Stimulated activated CD8-positive, alpha-beta memory T cell treated with anti-CD3 and anti-CD28 coated beads, Interleukin-4, amount 100 ng/mL, for 24 hours (primary cell): ENCODE results near the gene SH3BGRL2.
A peak's percentile ranks its signal among the peaks of the same experiment; 100 is the strongest.
"Not testable (repeated sequence)": the region's sequence is repeated elsewhere in the genome, so short reads cannot be mapped to it uniquely, and the experiment has no call there.

ENCODE experiments used
- DNase-seq: peaks from one replicate; pipeline ENCODE4 v3.0.0-alpha.2; 2020; ENCODE audit warnings: low read depth

Gene SH3BGRL2

DNA sequence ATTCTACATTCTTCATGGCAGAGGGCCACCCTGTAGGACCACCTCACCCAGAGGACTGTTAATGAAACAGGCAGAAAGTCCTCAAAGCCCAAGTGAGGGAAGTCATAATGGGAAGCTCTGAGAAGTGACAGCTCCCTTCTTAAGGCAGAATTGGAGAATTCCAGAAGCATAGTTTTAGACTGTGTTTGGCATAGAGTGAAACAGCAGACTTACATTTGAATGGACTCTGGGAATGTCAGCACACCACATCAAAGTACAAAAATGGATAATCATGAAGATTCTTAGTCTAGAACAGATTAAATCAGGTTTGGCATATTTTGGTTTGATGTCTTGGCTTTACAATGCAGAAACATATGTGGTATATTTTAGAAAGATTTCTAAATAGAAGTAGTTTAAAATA is 17.9 kb downstream of the SH3BGRL2 start:
- DNase-seq = no peak

DNA sequence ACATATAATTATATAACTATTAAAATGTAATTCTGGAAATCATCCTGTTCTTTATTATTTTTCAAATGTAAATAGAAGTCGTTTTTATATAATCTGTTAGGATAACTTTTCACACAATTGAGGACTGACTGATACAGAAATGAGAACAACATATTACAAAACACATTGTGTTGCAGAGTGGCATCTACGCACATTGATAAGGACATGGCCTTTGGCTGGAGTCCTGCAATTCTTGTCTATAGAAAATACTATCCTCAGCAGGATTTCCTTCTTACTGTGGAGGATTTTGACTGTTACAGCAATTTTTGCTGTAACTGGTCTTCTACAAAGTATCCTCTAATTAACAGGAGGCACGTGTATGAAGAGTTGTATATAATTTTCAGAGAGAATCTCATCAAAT is 19.8 kb downstream of the SH3BGRL2 start:
- DNase-seq = no peak

DNA sequence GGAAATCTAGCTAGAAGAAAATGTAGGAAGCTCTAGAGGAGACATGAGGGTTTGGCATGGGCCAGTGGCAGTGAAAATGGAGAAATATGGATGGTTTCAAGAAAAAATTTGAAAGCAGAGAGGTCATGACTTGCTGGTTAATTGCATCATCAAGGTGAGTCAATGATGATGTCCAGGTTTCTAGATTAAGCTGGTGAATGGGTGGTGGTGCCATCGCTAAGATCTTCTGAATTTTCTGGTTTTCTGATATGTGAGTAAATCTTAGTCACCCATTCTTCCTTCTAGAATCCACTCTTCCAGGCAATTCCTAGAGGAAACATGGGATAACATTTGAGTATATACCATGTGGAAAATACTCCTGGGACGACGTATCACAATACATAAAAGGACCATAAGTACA is 25.0 kb downstream of the SH3BGRL2 start:
- DNase-seq = no peak

DNA sequence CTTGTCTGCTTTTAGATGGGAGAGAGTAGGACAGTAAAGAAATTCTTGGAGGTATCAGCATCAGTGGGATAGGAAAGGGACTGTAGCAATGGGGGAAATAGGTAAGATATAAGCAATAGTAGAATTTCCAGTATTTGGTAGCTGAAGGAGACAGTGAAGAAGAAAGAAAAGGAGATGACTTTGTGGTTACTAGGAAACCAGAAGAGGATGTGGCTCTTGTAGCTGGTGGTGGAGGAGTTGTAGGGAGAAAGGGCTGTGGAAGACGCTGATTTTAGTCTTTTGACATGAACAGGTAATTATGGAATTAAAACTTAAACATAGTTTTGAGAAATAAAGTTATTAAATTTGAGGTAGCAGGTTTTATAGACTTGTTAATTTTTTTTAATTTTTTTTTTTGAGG is 26.1 kb downstream of the SH3BGRL2 start:
- DNase-seq = no peak

DNA sequence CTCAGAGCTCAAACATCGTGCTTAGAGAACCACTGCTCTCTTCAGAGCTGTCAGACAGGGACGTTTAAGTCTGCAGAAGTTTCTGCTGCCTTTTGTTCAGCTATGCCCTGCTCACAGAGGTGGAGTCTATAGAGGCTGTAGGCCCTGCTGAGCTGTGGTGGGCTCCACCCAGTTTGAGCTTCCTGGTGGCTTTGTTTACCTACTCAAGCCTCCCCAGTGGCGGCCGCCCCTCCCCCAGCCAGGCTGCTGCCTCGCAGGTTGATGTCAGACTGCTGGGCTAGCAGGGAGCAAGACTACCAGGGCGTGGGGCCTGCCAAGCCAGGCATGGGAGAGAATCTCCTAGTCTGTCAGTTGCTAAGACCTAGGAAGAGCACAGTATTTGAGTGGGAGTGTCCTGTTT is 32.5 kb downstream of the SH3BGRL2 start:
- not testable (repeated sequence) for DNase-seq

DNA sequence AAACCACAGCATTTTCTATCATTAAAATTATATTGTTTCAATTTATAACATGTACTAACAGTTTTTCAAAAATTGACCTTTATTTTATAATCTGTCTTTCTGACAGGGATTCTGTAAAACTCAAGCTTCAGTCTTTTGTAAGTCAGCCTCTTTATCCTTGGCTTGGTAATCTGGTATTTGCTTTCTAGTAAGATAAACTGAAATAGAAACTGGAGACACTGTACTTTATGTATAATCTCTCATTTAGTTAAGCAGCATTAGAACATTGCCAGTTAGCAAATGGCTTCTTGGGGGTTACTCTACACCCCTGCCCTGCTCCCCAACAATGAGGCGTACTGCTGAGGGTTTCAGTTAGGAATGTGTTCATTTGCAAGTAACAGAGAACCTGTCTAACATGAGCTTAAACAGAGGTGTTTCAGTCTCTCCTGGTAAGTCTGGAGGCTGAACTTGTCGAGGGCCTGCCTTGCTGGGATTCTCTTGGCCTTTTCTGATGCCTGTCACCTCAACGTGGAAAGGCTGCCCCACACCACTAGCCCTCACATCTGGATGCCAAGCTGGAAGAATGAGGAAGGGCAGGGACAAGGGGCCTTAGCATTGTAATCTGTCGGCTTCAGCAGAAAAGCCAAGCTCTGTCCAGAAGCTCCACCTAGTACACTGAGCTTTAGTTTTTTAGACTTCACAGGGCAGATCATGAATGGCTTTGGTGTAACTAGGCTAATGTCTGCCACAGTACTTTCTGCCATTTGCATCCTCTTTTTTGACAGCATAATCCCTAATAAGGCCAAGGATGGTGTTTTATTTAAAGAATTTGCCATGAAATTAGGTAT is 34.8 kb downstream of the SH3BGRL2 start:
- DNase-seq = no peak

DNA sequence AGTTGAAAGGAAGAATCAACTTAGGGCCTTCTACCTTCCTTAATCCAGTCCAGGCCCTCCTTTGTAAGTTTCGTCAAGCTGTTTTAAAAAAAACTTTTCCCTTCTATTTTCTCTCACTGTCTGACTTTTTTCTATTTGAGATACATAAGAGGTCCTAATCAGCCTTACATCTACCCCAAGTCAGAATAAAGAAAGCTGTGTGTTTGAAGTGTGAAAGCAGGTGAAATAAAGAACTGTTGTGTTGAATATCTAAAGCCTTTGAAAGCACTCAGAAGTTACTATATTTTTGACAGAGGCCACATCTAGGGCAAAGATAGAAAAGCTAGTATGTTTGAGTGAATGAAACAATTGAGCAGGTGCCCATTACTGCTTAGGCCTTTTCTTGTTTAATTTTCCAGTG is 35.5 kb downstream of the SH3BGRL2 start:
- DNase-seq = no peak

DNA sequence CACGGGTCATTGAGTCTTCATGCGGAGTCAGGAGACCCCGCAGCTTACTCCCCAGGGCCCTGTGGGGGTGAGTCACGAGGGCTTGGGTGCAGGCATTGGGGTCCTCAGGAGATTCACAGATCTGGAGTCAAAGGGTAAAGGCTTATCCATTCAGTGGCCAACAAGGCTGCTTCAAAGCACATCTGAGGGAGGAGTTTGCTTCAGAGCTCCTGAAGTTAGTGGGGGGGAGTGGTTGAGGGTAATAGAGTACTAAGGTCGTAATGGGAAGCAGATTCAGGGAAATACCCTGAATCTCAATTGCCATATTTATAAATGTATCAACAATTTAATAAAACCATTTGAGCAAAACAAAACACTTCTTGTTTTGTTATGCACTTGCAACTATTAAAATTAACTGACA is 37.3 kb downstream of the SH3BGRL2 start:
- no peak for DNase-seq

DNA sequence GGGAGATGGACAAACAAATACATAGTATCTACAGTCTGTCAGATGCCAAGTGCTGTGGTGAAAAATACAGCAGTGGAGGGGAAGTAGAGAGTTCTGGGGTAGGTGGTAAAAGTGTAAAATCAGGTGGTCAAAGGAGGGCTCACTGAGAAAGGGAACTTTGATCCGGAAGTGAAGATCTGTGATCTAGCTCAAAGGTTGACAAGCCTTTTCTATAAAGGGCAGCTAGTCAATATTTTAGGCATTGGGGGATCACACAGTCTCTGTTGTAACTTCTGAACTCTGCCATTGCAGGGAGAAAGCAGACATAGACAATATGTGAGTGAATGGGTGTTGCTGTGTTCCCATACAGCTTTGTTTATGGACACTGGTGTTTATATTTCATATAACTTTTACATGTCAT is 38.6 kb downstream of the SH3BGRL2 start:
- no peak for DNase-seq

DNA sequence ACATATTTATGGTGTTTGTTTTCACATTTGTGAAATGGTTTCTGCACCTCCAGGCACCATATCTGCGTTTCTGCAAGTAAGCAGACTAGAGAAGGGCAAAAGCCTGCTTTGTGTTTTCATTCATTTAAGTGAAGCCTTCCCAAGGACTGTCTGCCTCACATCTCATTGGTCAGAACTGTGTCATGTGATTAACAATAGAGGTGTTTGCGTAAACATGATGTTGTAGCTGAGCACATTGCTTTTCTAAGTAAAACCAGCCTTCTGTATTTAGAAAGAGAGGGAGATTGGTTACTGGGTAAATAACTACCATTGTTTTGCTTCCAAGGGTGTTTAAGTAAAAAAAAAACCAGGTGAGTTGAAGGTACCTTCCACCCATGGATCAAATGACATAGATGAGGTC is 39.7 kb downstream of the SH3BGRL2 start:
- no peak for DNase-seq

DNA sequence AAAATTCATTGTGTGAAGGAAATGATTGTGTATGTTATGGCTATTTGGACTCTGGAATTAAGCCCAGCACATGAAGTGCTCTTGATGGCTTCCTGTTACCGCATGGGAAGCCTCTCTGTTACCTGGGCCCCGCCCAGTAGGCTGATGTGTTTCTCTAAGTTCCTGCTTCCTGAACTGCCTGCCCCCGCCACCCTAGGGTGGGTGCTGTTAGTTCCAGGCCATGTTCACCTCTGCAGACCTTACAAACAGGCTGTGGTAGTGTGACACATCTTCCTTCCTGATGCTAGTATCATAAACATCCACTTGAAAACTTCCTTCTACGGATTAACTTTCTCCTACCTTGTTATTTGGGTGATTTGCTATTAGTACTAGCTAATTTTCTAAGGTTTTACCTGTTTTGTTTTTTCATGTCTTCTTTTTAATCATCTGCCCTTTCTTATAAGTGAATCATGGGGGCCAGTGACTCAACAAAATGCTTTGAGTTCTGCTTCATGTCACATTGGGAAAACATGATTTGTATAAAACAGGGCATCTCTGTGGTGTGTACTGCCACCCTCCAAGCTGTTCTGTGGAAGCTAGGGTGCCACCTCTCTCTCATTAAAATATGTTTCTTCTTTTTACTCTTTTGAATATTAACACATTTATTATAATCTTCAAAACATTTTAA is 40.6 kb downstream of the SH3BGRL2 start:
- peak; percentile 49 for DNase-seq

DNA sequence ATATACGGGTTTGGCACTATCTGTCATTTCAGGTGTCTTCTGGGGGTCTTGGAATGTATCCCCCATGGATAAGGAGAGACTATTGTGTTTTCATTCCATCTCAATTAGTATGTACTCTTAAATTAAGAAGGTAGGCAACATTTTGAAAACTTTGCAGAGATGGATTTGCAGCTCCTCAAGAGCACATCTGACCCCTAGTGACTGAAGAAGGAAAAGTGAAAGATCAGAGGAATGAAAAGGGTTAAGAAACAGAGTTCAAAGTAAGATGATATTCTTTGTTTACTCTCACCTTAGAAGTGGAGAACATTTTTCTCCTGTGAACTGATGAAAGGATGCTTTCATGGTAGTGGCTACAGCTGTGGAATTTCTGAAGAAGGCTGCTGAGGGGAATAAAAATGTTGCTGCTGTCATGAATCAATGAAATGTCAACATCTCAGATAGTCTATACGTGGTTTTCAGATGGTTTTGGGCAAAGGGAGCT is 41.5 kb downstream of the SH3BGRL2 start:
- no peak for DNase-seq

DNA sequence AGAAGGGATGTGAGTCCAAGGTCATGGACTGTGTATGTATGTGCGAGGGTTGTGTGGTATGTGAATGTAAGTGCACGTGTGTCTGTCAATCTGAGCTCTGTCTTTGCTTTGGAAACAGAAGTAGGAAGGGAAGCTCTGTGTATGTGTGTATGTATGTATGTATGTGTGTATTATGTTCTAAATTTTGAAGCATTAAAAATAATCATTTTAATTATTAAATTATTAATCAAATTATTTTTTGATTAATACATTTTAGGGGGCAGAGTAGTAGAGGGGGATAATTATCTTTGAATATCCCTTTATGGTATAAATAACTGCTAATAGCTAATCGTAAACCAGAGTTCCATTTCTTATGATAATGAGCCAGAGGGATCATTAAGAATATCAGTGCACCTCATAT is 42.8 kb downstream of the SH3BGRL2 start:
- DNase-seq = no peak

DNA sequence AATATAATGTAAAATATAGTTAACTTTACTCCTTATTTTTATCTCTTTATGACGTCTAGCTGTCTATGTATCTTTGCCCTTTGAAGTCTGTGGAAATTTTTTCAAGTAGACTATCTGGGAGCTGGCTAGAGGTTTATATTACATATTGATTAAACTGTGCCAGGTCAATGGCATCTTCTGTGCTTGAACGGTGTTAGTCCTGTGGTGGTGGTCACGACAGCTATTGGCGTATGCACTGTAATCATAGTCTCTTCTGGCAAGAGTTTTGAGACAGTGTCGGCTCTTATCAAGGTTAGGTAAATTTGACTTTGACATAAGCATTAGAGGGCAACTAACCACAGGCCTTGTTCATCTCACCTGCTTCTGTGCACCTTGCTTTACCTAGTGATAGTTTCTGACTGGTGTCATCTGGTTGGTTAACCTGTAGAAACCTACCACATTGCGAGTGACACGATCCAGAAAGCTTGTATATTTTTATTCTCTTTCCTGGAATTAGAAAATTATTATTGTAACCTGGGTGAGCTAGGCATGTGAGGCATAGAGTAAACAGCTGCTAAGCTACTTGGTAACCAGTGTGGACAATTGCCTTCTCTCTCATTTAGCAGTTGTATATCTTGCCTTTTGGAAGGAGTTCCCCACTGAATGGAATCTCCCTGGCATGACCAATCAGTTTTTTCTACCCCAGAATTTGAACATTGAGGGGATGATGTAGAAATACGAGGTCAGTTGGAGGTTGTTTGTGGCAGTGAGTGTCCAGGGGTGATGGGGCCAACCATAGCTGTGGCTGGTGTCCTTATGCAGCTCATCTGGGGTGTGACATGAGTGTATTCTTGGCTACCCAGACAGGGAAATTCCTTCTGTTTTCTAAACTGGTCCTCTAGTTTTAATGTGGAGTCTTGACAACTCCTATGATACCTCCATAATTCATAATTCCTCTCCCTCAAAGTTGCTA is 45.9 kb downstream of the SH3BGRL2 start:
- no peak for DNase-seq

DNA sequence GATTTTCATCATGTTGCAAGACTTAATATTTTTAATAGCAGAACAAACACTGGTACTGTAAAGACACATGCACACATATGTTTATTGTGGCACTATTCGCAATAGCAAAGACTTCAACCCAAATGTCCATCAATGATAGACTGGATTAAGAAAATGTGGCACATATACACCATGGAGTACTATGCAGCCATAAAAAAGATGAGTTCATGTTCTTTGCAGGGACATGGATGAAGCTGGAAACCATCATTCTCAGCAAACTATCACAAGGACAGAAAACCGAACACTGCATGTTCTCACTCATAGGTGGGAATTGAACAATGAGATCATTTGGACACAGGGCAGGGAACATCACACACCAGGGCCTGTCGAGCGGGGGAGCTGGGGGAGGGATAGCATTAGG is 51.6 kb downstream of the SH3BGRL2 start:
- DNase-seq = not testable (repeated sequence)

DNA sequence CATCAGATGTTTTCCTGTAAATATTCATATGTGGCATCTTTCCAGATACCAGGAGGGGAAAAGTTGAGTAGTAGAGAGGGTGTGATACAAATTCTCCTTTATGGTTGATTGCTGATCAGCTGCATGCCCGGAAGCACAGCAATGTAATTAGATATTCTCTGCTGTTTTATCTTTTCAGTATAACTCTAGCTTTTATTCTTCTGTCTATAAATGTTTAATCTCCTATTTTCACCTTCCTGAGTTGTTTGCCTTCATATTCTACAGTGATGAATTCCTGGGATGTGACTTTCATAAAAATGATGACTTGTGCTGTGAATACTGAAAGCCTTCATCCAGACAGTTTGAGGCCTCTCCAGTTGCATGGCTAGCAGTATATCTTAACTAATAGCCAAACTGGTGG is 53.7 kb downstream of the SH3BGRL2 start:
- DNase-seq = no peak

DNA sequence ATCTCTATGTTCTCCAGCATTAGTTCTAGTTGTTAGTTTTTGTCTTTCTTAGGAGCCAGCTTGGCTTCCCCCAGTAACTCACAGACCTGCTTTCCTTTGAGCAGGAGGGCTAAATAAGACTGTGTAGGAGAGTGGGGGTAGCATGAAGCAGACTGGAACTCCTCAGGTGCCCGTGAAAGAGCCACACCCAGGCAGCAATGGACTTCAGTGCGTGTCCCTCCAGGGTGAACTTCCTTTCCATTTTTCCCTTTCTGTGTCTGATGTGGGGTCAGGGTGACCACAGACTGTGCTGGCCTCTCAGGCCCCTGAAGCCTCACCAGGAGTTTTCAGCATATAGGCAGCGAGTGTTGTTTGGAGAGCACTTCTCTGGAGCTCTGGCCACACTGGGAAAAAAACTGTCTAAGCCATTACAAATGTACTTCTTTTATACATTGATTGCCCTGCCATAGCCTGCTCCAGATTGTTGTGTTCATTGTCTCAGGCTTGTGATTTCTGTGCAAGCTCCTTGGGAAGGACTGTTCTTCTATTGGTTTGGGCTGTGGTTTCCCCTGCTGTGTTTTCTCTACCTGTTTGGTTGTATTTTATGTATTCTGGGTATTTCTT is 55.7 kb downstream of the SH3BGRL2 start:
- DNase-seq = no peak

DNA sequence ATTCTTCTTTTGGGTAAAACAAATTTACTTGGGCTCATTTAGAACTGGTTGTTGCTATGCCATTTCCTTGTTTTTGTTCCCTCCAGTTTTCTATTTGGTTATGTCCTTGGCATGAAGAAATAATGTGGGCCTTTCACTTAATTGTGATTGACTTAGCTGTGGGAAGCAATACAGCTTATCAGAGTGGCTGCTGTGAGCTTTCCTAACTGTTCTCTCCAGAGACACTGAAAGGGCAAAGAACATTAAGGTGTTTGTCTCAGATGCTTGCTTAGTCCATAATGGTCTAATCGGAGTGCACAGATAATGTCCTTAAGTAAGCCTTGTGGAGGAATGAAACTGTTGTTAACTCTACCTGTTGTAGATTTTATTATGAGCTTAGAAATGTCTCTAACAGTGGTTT is 56.6 kb downstream of the SH3BGRL2 start:
- DNase-seq = no peak

DNA sequence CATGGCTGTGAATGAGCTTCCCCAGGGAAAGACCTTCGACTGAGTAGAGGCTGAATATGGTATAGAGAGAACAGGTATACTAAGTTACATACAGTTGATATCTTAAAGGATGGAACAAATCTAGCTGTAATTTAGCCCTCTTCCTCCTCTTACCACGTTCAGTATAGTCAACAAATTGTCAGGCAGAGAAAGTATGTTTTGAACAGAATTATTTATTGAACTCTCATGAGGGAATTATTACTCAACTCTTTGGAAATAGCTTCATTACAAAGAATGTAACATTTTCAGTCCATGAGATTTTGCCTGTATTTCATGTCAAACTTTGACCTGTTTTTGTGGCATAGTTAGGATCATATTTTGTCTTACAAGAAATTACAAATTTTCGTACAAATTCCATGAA is 63.0 kb downstream of the SH3BGRL2 start:
- no peak for DNase-seq

DNA sequence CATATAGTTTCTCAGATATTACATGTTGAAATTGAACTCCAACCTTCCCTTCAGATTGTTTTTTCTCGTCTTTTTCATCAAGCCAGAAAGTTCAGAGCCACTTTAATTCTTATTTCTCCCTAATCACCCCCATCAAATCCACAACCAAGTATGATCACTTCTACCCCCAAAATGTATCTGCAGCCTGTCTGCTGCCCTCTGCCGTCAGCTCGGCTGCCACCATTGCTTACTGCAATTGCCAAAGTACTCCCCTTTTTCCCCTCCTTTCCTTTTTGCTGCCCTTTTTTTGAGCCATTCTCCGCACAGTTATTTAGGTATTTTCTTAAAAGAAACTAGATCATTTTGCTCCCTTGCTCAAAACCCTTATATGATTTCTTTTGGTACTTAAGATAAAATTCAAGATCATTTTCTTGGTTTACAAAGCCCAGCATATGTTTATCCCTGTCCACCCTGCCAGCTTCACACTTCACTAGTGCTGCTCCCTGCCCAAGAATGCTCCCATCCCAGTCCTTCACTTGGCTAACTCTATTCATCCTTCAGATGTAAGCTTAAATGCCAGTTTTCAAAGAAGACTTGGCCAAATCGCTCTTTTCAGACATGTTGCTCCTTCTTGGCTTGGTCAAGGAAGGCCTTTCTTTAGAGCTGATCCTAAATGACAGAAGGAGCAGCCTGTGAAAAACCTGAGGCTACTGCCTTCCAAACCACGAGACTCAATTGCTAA is 63.7 kb downstream of the SH3BGRL2 start:
- no peak for DNase-seq

DNA sequence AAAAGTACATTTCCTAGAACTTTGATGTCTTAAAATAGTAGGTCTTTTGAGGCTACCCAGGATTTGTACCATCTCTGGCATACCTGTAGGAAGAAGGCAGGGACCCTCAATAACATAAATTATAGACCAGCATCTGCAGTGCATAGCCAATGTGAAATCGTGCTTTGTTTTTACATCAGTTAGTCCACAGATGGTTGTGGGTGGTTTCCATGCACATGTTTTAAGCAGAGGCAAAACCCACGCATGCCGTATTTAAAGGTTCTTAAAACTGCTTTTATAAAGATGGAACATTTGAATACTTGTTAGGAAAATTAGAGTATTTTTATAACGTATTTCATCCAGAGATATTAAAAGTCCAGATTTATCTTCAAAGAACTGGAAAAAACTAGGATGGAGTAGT is 66.3 kb downstream of the SH3BGRL2 start:
- no peak for DNase-seq
